ENCODE data around the gene ST3GAL3.

The ST3GAL3 gene

GRCh38 chr1:43970502-43970901 is 263.2 kb downstream of the ST3GAL3 start:
- H3K4me3 ChIP-seq (ENCODE audit: low read depth, low read length): peak overlapping the region; percentile 71
- no peak for TF ChIP-seq CTCF (IDR thresholded peaks at IDR 0.05; ENCODE audit: insufficient read depth, low read depth, low read length, missing control alignments)
- no peak for DNase-seq (ENCODE audit: low read depth)

- peak overlapping the region; percentile 71 for H3K4me3 ChIP-seq (ENCODE audit: low read depth, low read length)
- DNase-seq (ENCODE audit: low read depth): no peak
- no peak for TF ChIP-seq CTCF (IDR thresholded peaks at IDR 0.05; ENCODE audit: insufficient read depth, low read depth, low read length, missing control alignments)
These were observed 263.6 kb downstream of the ST3GAL3 start for GRCh38 chr1:43970911-43971310.

GRCh38 chr1:43971336-43971980 is 264.1 kb downstream of the ST3GAL3 start:
- no peak for DNase-seq (ENCODE audit: low read depth)
- no peak for TF ChIP-seq CTCF (IDR thresholded peaks at IDR 0.05; ENCODE audit: insufficient read depth, low read depth, low read length, missing control alignments)
- H3K4me3 ChIP-seq (ENCODE audit: low read depth, low read length): no peak overlapping the region

- peak overlapping the region; percentile 88 for H3K4me3 ChIP-seq (ENCODE audit: low read depth, low read length)
- no peak for TF ChIP-seq CTCF (IDR thresholded peaks at IDR 0.05; ENCODE audit: insufficient read depth, low read depth, low read length, missing control alignments)
- DNase-seq (ENCODE audit: low read depth): no peak
These were observed 266.7 kb downstream of the ST3GAL3 start for GRCh38 chr1:43973981-43974442.

GRCh38 chr1:43974443-43975248 is 267.3 kb downstream of the ST3GAL3 start, which contains the start of gene ATP6V0B:
ATP6V0B (plus strand) TSS chr1:43974960; CDS start chr1:43975041, 81 bp downstream.
- peak; percentile 96 for DNase-seq (ENCODE audit: low read depth)
- no peak for TF ChIP-seq CTCF (IDR thresholded peaks at IDR 0.05; ENCODE audit: insufficient read depth, low read depth, low read length, missing control alignments)
- peak within 1 kb of the TSS; percentile 88 for H3K4me3 ChIP-seq (ENCODE audit: low read depth, low read length)

GRCh38 chr1:43975249-43975961 is 268.1 kb downstream of the ST3GAL3 start:
- no peak for TF ChIP-seq CTCF (IDR thresholded peaks at IDR 0.05; ENCODE audit: insufficient read depth, low read depth, low read length, missing control alignments)
- DNase-seq (ENCODE audit: low read depth): peak; percentile 39
- H3K4me3 ChIP-seq (ENCODE audit: low read depth, low read length): peak overlapping the region; percentile 88
